Measurements from ENCODE around the gene ZNF628.

DNA sequence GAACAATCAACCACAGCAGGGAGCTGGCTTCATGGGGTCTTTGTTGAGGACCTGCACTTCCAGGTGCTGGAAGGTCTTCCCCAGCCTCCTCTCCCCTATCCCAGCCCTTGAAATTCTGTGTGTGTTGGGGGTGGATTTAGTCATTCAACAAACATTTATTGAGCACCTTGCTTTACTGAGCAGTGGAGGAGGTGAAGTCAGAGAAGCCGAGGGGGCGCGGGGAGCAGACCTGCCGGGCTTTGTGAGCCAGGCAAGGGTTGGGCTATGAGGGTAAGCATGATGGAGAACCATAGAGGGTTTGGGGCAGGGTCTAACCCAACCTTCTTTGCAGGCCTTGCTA, 8.4 kb upstream of the ZNF628 start:
- TF ChIP-seq, protein P1, sequence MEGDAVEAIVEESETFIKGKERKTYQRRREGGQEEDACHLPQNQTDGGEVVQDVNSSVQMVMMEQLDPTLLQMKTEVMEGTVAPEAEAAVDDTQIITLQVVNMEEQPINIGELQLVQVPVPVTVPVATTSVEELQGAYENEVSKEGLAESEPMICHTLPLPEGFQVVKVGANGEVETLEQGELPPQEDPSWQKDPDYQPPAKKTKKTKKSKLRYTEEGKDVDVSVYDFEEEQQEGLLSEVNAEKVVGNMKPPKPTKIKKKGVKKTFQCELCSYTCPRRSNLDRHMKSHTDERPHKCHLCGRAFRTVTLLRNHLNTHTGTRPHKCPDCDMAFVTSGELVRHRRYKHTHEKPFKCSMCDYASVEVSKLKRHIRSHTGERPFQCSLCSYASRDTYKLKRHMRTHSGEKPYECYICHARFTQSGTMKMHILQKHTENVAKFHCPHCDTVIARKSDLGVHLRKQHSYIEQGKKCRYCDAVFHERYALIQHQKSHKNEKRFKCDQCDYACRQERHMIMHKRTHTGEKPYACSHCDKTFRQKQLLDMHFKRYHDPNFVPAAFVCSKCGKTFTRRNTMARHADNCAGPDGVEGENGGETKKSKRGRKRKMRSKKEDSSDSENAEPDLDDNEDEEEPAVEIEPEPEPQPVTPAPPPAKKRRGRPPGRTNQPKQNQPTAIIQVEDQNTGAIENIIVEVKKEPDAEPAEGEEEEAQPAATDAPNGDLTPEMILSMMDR (IDR thresholded peaks at IDR 0.05), result no peak
- no peak for TF ChIP-seq POLR2A (IDR thresholded peaks at IDR 0.05)

Data from ovary (tissue), 3 donors.